ENCODE results near the gene KREMEN1. TPM values are rescaled to one million over a fixed set of nuclear protein-coding genes. Genes with fewer than 3 reads are reported as not detected.

KREMEN1 gene
- total and polyA plus RNA-seq, 10 of the 15 experiments (the other 5 are each of a cell fraction or from before 2014, with no cell fraction given): 0.10 to 2.5 (median 0.20) TPM; not detected in 1

DNA sequence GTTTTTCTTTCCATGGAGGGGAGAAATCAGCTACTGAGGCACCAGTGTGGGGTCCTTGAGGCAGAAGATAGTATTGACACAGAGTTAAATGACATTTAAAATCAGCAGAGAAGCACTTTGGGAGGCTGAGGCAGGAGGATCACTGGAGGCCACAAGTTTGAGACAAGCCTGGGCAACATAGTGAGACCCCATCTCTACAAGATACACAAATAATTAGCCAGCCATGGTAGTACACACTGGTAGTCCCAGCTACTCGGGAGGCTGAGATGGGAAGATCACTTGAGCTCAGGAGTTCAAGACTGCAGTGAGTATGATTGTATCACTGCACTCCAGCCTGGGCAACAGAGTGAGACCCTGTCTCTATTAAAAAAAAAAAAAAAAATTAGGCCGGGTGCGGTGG, 38.1 kb downstream of the KREMEN1 start:
- no peak overlapping the region for H2AFZ ChIP-seq (ENCODE audit: control insufficient read depth, low read depth, low read length)
- H3K9ac ChIP-seq (ENCODE audit: control insufficient read depth, insufficient read depth, low read length): no peak overlapping the region
- no peak for TF ChIP-seq SMARCA5 (IDR thresholded peaks at IDR 0.05)
- TF ChIP-seq ZNF274 (IDR thresholded peaks at IDR 0.05; ENCODE audit: insufficient read depth, insufficient read length): no peak
- TF ChIP-seq NR2C1 (IDR thresholded peaks at IDR 0.05): no peak
- no peak for TF ChIP-seq SUPT20H (IDR thresholded peaks at IDR 0.05; ENCODE audit: borderline replicate concordance, control insufficient read depth, low read depth, low read length)
- TF ChIP-seq PML (IDR thresholded peaks at IDR 0.05; ENCODE audit: low read length): no peak
- no peak for TF ChIP-seq HDAC2 (IDR thresholded peaks at IDR 0.05)
- no peak for TF ChIP-seq HDGF (IDR thresholded peaks at IDR 0.05)
- TF ChIP-seq, protein P1, sequence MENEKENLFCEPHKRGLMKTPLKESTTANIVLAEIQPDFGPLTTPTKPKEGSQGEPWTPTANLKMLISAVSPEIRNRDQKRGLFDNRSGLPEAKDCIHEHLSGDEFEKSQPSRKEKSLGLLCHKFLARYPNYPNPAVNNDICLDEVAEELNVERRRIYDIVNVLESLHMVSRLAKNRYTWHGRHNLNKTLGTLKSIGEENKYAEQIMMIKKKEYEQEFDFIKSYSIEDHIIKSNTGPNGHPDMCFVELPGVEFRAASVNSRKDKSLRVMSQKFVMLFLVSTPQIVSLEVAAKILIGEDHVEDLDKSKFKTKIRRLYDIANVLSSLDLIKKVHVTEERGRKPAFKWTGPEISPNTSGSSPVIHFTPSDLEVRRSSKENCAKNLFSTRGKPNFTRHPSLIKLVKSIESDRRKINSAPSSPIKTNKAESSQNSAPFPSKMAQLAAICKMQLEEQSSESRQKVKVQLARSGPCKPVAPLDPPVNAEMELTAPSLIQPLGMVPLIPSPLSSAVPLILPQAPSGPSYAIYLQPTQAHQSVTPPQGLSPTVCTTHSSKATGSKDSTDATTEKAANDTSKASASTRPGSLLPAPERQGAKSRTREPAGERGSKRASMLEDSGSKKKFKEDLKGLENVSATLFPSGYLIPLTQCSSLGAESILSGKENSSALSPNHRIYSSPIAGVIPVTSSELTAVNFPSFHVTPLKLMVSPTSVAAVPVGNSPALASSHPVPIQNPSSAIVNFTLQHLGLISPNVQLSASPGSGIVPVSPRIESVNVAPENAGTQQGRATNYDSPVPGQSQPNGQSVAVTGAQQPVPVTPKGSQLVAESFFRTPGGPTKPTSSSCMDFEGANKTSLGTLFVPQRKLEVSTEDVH (IDR thresholded peaks at IDR 0.05; ENCODE audit: low read depth, partially characterized antibody): no peak
- no peaks in the 10 kb centered on the region; a peak in 1 of 4 replicates for H3K27me3 ChIP-seq (replicated peaks in 1 of 2; ENCODE audit: control insufficient read depth in 2 of 2, insufficient read depth in 2 of 2, low read length in 1 of 2)
- BruUV-seq (replicated peaks): no TSS peak
- intact Hi-C loops (cut with micrococcal nuclease; ENCODE audit: unreplicated experiment): no loop called here
- DNase-seq (ENCODE audit: low read depth, low spot score) (no peak), ATAC-seq (no peak), FAIRE-seq (no peak)
- 0% methylated on average over 1 of the region's 3 CpGs for WGBS (ENCODE audit: insufficient coverage, insufficient replicate concordance, low lambda C conversion rate, missing lambda C conversion rate)
- ChIA-PET CTCF (interaction anchor here (0.5 to 4.9 kb wide), 2 partner anchors 43 to 527 kb away, joined by 3 to 14 read pairs; no protein-coding TSS in a partner anchor), POLR2A (no interaction called here), RAD21 (ENCODE audit: unreplicated experiment) (interaction anchor here (0.8 kb wide), 1 partner anchor 14 kb away, joined by 5 read pairs; no protein-coding TSS in a partner anchor), SMC1A (ENCODE audit: uncharacterized antibody, unreplicated experiment) (interaction anchor here (0.9 kb wide), 1 partner anchor 10 kb away, joined by 3 read pairs; no protein-coding TSS in a partner anchor)
- no peaks in the 10 kb centered on the region for H4K20me1 ChIP-seq (ENCODE audit: control insufficient read depth, insufficient read depth)
- H3K4me1 ChIP-seq (ENCODE audit: control insufficient read depth, insufficient read depth, low read length): no peaks in the 10 kb centered on the region
- no peak overlapping the region for H3K4me3 ChIP-seq
- in situ Hi-C loops (cut with MboI): no loop called here
- H3K9me3 ChIP-seq (replicated peaks; ENCODE audit: control insufficient read depth, insufficient read depth, low read length): no peaks in the 10 kb centered on the region
- H3K79me2 ChIP-seq (ENCODE audit: control insufficient read depth, insufficient read depth, low read length): no peaks in the 10 kb centered on the region
- H3K27ac ChIP-seq (ENCODE audit: control insufficient read depth, insufficient read depth): no peak overlapping the region
- H3K4me2 ChIP-seq (ENCODE audit: control insufficient read depth, insufficient read depth): no peak overlapping the region
- H3K36me3 ChIP-seq (ENCODE audit: control insufficient read depth in 2 of 2, insufficient read depth in 2 of 2, low read length in 1 of 2): no peaks in the 10 kb centered on the region
